ENCODE measurements around the gene TRAF3.
"Not testable (repeated sequence)": the region's sequence is repeated elsewhere in the genome, so short reads cannot be mapped to it uniquely, and the experiment has no call there.

Gene TRAF3

GRCh38 chr14:102826751-102827675, 49.8 kb downstream of the TRAF3 start:
- no peak for DNase-seq (ENCODE audit: low read depth in 4 of 4, low spot score in 1 of 4)

GRCh38 chr14:102827716-102828115, 50.5 kb downstream of the TRAF3 start:
- DNase-seq (ENCODE audit: low read depth in 4 of 4, low spot score in 1 of 4): no peak

- no peak for DNase-seq (ENCODE audit: low read depth in 4 of 4, low spot score in 1 of 4)
These were observed 50.9 kb downstream of the TRAF3 start for GRCh38 chr14:102828151-102828550.

GRCh38 chr14:102829016-102829548, 51.8 kb downstream of the TRAF3 start:
- no peak for DNase-seq (ENCODE audit: low read depth in 4 of 4, low spot score in 1 of 4)

- DNase-seq (ENCODE audit: low read depth in 4 of 4, low spot score in 1 of 4): no peak
These were observed 53.3 kb downstream of the TRAF3 start for GRCh38 chr14:102830474-102831045.

GRCh38 chr14:102831163-102831804, 54.0 kb downstream of the TRAF3 start:
- no peak for DNase-seq (ENCODE audit: low read depth in 4 of 4, low spot score in 1 of 4)

GRCh38 chr14:102833341-102833740, 56.1 kb downstream of the TRAF3 start:
- no peak for DNase-seq (ENCODE audit: low read depth in 4 of 4, low spot score in 1 of 4)

GRCh38 chr14:102833991-102834390, 56.7 kb downstream of the TRAF3 start:
- DNase-seq (ENCODE audit: low read depth in 4 of 4, low spot score in 1 of 4): no peak

- no peak for DNase-seq (ENCODE audit: low read depth in 4 of 4, low spot score in 1 of 4)
These were observed 58.7 kb downstream of the TRAF3 start for GRCh38 chr14:102835959-102836358.

- not testable (repeated sequence) for DNase-seq (ENCODE audit: low read depth in 4 of 4, low spot score in 1 of 4)
These were observed 59.9 kb downstream of the TRAF3 start for GRCh38 chr14:102837120-102837519.

- no peak for DNase-seq (ENCODE audit: low read depth in 4 of 4, low spot score in 1 of 4)
These were observed 61.3 kb downstream of the TRAF3 start for GRCh38 chr14:102838501-102838900.

GRCh38 chr14:102840115-102840514, 62.9 kb downstream of the TRAF3 start:
- no peak for DNase-seq (ENCODE audit: low read depth in 4 of 4, low spot score in 1 of 4)

GRCh38 chr14:102840771-102841528, 63.7 kb downstream of the TRAF3 start:
- DNase-seq (ENCODE audit: low read depth in 4 of 4, low spot score in 1 of 4): no peak

GRCh38 chr14:102848830-102849525, 71.7 kb downstream of the TRAF3 start:
- DNase-seq (ENCODE audit: low read depth in 4 of 4, low spot score in 1 of 4): no peak

- no peak for DNase-seq (ENCODE audit: low read depth in 4 of 4, low spot score in 1 of 4)
These were observed 72.5 kb downstream of the TRAF3 start for GRCh38 chr14:102849526-102850379.

- DNase-seq (ENCODE audit: low read depth in 4 of 4, low spot score in 1 of 4): no peak
These were observed 76.4 kb downstream of the TRAF3 start for GRCh38 chr14:102853648-102854047.

- DNase-seq (ENCODE audit: low read depth in 4 of 4, low spot score in 1 of 4): no peak
These were observed 76.9 kb downstream of the TRAF3 start for GRCh38 chr14:102854091-102854703.

GRCh38 chr14:102856179-102856578, 78.9 kb downstream of the TRAF3 start:
- DNase-seq (ENCODE audit: low read depth in 4 of 4, low spot score in 1 of 4): no peak

- DNase-seq (ENCODE audit: low read depth in 4 of 4, low spot score in 1 of 4): no peak
These were observed 80.2 kb downstream of the TRAF3 start for GRCh38 chr14:102857444-102857843.
